Mesothelial cell of epicardium (in vitro differentiated cells): ENCODE results near the gene OVOL2. TPM values are rescaled to one million over a fixed set of nuclear protein-coding genes. Genes with fewer than 3 reads are reported as not detected.

Experiments
- DNase-seq, 2 experiments: peaks; one replicate each; pipeline ENCODE4 v3.0.0; 2021; ENCODE audit warnings: low spot score in 2 of 2; ENCODE audit not compliant: unreplicated experiment in 2 of 2
- H3K27ac Mint-ChIP-seq: 2 replicates; pipeline ENCODE4 v1.8.0; 2021; ENCODE audit warnings: mixed read lengths
- H3K27me3 Mint-ChIP-seq: 2 replicates; pipeline ENCODE4 v1.8.0; 2021; ENCODE audit warnings: low read depth, mixed read lengths
- H3K36me3 Mint-ChIP-seq: 2 replicates; pipeline ENCODE4 v1.8.0; 2021; ENCODE audit warnings: mixed read lengths
- H3K4me1 Mint-ChIP-seq: 2 replicates; pipeline ENCODE4 v1.8.0; 2021; ENCODE audit warnings: mixed read lengths
- H3K4me3 Mint-ChIP-seq: 2 replicates; pipeline ENCODE4 v1.8.0; 2021; ENCODE audit warnings: mild to moderate bottlenecking, moderate library complexity, mixed read lengths
- H3K9me3 Mint-ChIP-seq: 2 replicates; pipeline ENCODE4 v1.8.0; 2021; ENCODE audit warnings: mixed read lengths
- CTCF ChIP-seq: fragments of 200-600 bp; sonication (generic); IDR thresholded peaks from one replicate; pipeline ENCODE4 v1.5.0; 2021; ENCODE audit warnings: antibody characterized with exemption; ENCODE audit not compliant: unreplicated experiment
- total RNA-seq: library from RNA; stranded (reverse); gene quantifications from 3 replicates; pipeline ENCODE4 v1.2.1, GENCODE V29; 2021

OVOL2 gene
- total RNA-seq, 1 donor from 2014 or later: 7.3 TPM

- H3K4me3 Mint-ChIP-seq: no peak overlapping the region
- no peaks in the 10 kb centered on the region for H3K9me3 Mint-ChIP-seq
- H3K27ac Mint-ChIP-seq: peak overlapping the region; percentile 16
- no peak for DNase-seq
- H3K27me3 Mint-ChIP-seq: no peaks in the 10 kb centered on the region
- TF ChIP-seq CTCF: no peak
- H3K36me3 Mint-ChIP-seq: peaks cover 7% of the 10 kb centered on the region
- H3K4me1 Mint-ChIP-seq: peaks cover 21% of the 10 kb centered on the region
These were observed 50.0 kb downstream of the OVOL2 start for GRCh38 chr20:18007534-18008292.

- no peak for DNase-seq
- H3K9me3 Mint-ChIP-seq: no peaks in the 10 kb centered on the region
- TF ChIP-seq CTCF: no peak
- no peak overlapping the region for H3K4me3 Mint-ChIP-seq
- peaks cover 7% of the 10 kb centered on the region for H3K36me3 Mint-ChIP-seq
- H3K27ac Mint-ChIP-seq: no peak overlapping the region
- H3K4me1 Mint-ChIP-seq: peaks cover 21% of the 10 kb centered on the region
- no peaks in the 10 kb centered on the region for H3K27me3 Mint-ChIP-seq
These were observed 51.0 kb downstream of the OVOL2 start for GRCh38 chr20:18006684-18007083.

GRCh38 chr20:18005990-18006364 is 51.7 kb downstream of the OVOL2 start:
- peaks cover 2% of the 10 kb centered on the region for H3K36me3 Mint-ChIP-seq
- no peak overlapping the region for H3K4me3 Mint-ChIP-seq
- H3K27me3 Mint-ChIP-seq: no peaks in the 10 kb centered on the region
- TF ChIP-seq CTCF: no peak
- no peaks in the 10 kb centered on the region for H3K9me3 Mint-ChIP-seq
- no peak overlapping the region for H3K27ac Mint-ChIP-seq
- H3K4me1 Mint-ChIP-seq: peaks cover 21% of the 10 kb centered on the region
- no peak for DNase-seq

- Mint-ChIP-seq H3K4me3 (no peak overlapping the region), H3K9me3 (no peaks in the 10 kb centered on the region), H3K36me3 (no peaks in the 10 kb centered on the region), H3K27me3 (no peaks in the 10 kb centered on the region), H3K27ac (no peak overlapping the region), H3K4me1 (peaks cover 21% of the 10 kb centered on the region)
- no peak for DNase-seq
- TF ChIP-seq CTCF: no peak
These were observed 52.3 kb downstream of the OVOL2 start for GRCh38 chr20:18005170-18005989.

- no peak for TF ChIP-seq CTCF
- Mint-ChIP-seq H3K9me3 (no peaks in the 10 kb centered on the region), H3K36me3 (no peaks in the 10 kb centered on the region), H3K4me3 (no peak overlapping the region), H3K27me3 (no peaks in the 10 kb centered on the region), H3K4me1 (peaks cover 21% of the 10 kb centered on the region), H3K27ac (no peak overlapping the region)
- no peak for DNase-seq
These were observed 53.2 kb downstream of the OVOL2 start for GRCh38 chr20:18004384-18005031.
